GM12878 (cell line): Measurements from ENCODE around the gene THAP5. TPM values are rescaled to one million over a fixed set of nuclear protein-coding genes. Genes with fewer than 3 reads are reported as not detected.

Experiments
- ATAC-seq: fragments of 200-7000 bp; cut with Tn5 transposase; 3 replicates; pipeline ENCODE4 v1.9.1; 2020; ENCODE audit warnings: mild to moderate bottlenecking, moderate library complexity
- BruUV-seq: library from RNA; stranded (reverse); fragments of 400-500 nt; replicated peaks from 2 replicates; lab custom pipeline; 2021; lab: Mats Ljungman, UMichigan
- CTCF ChIA-PET: fragments of 300-600 bp; sonication (Branson Sonifier 250); formaldehyde crosslinking; extraction: SDS; loops from one replicate; lab custom pipeline; 2021; ENCODE audit warnings: inconsistent platforms; lab: Yijun Ruan, JAX
- POLR2A ChIA-PET: fragments of 350-600 bp; formaldehyde crosslinking; extraction: SDS; loops from one replicate; lab custom pipeline; 2021; ENCODE audit warnings: inconsistent platforms; lab: Charles Lee
- RAD21 ChIA-PET: fragments of 300-600 bp; sonication (Branson Sonifier 250); formaldehyde crosslinking; loops from one replicate; lab custom pipeline; 2023; ENCODE audit warnings: antibody characterized with exemption; ENCODE audit not compliant: unreplicated experiment; lab: Charles Lee
- SMC1A ChIA-PET: fragments of 300-600 bp; sonication (Branson Sonifier 250); formaldehyde crosslinking; loops from one replicate; lab custom pipeline; 2023; ENCODE audit not compliant: unreplicated experiment, uncharacterized antibody; lab: Charles Lee
- DNase-seq: peaks from one replicate; pipeline ENCODE4 v3.0.0-alpha.2; 2011; ENCODE audit warnings: low read depth, low spot score
- FAIRE-seq: peaks from 3 replicates; lab custom pipeline; 2011; peaks lifted over from hg19 to GRCh38; lab: Jason Lieb, UNC
- H2AFZ ChIP-seq: 2 replicates; pipeline ENCODE4 v1.6.0; 2011; ENCODE audit warnings: low read depth, low read length, control low read depth; ENCODE audit not compliant: control insufficient read depth
- H3K27ac ChIP-seq: 2 replicates; pipeline ENCODE4 v1.5.1; 2011; ENCODE audit warnings: control low read depth; ENCODE audit not compliant: control insufficient read depth, insufficient read depth
- H3K27me3 ChIP-seq, 2 experiments: replicated peaks in 1 of 2; 2 replicates each; pipeline versions ENCODE4 v1.6.0 to v1.6.1; 2011; ENCODE audit warnings: low read length in 1 of 2; ENCODE audit not compliant: control insufficient read depth in 2 of 2, insufficient read depth in 2 of 2
- H3K36me3 ChIP-seq, 2 experiments: 2 replicates each; pipeline ENCODE4 v1.5.1; 2011; ENCODE audit warnings: low read length in 1 of 2; ENCODE audit not compliant: control insufficient read depth in 2 of 2, insufficient read depth in 2 of 2
- H3K4me1 ChIP-seq: 2 replicates; pipeline ENCODE4 v1.6.1; 2011; ENCODE audit warnings: mild to moderate bottlenecking, low read length, moderate library complexity, mixed read lengths; ENCODE audit not compliant: control insufficient read depth, insufficient read depth
- H3K4me2 ChIP-seq: 2 replicates; pipeline ENCODE4 v1.6.0; 2011; ENCODE audit warnings: control low read depth; ENCODE audit not compliant: control insufficient read depth, insufficient read depth
- H3K4me3 ChIP-seq: fragments of 200-600 bp; sonication (generic); 2 replicates; pipeline ENCODE4 v1.5.1; 2016
- H3K79me2 ChIP-seq: 2 replicates; pipeline ENCODE4 v1.6.0; 2011; ENCODE audit warnings: low read length; ENCODE audit not compliant: control insufficient read depth, insufficient read depth
- H3K9ac ChIP-seq: 2 replicates; pipeline ENCODE4 v1.8.0; 2011; ENCODE audit warnings: low read length, control low read depth, mixed read lengths; ENCODE audit not compliant: control insufficient read depth, insufficient read depth
- H3K9me3 ChIP-seq: replicated peaks from 3 replicates; pipeline ENCODE4 v1.5.1; 2011; ENCODE audit warnings: mild to moderate bottlenecking, low read length; ENCODE audit not compliant: control insufficient read depth, insufficient read depth
- H4K20me1 ChIP-seq: 2 replicates; pipeline ENCODE4 v1.6.0; 2011; ENCODE audit not compliant: control insufficient read depth, insufficient read depth
- CBX5 ChIP-seq: sonication (generic); IDR thresholded peaks from 2 replicates; pipeline ENCODE4 v1.6.1; 2016; ENCODE audit warnings: low read depth, moderate library complexity, mild to moderate bottlenecking, inconsistent platforms
- CHD2 ChIP-seq: IDR thresholded peaks from 2 replicates; pipeline ENCODE4 v1.6.1; 2011; ENCODE audit warnings: low read depth, low read length, improper control_type of control experiment, borderline replicate concordance
- GABPA ChIP-seq: IDR thresholded peaks from 2 replicates; pipeline ENCODE4 v1.6.1; 2014; ENCODE audit warnings: antibody characterized with exemption, low read depth, mild to moderate bottlenecking, inconsistent platforms
- HDAC2 ChIP-seq: fragments of 200-600 bp; sonication (generic); IDR thresholded peaks from 2 replicates; pipeline ENCODE4 v1.6.1; 2017
- JUND ChIP-seq: IDR thresholded peaks from 2 replicates; pipeline ENCODE4 v1.6.1; 2012; ENCODE audit warnings: low read depth, mild to moderate bottlenecking, low read length, improper control_type of control experiment, moderate library complexity
- MYC ChIP-seq: IDR thresholded peaks from 2 replicates; pipeline ENCODE4 v1.6.1; 2011; ENCODE audit warnings: mild to moderate bottlenecking, low read length, moderate library complexity, inconsistent platforms; ENCODE audit not compliant: insufficient read depth, insufficient replicate concordance, insufficient read length, severe bottlenecking
- NR2C2 ChIP-seq: IDR thresholded peaks from 2 replicates; pipeline ENCODE4 v1.6.1; 2011; ENCODE audit warnings: borderline replicate concordance, low read depth; ENCODE audit not compliant: control insufficient read depth, insufficient read length
- PML ChIP-seq: IDR thresholded peaks from 2 replicates; pipeline ENCODE4 v1.6.1; 2012; ENCODE audit warnings: low read length, inconsistent platforms
- POLR2AphosphoS2 ChIP-seq: IDR thresholded peaks from 2 replicates; pipeline ENCODE4 v1.6.1; 2011; ENCODE audit warnings: low read depth, mild to moderate bottlenecking, low read length, improper control_type of control experiment, moderate library complexity
- RB1 ChIP-seq: fragments of 450-650 bp; formaldehyde crosslinking; IDR thresholded peaks from 2 replicates; pipeline ENCODE4 v1.6.1; 2017; ENCODE audit warnings: mild to moderate bottlenecking, borderline replicate concordance
- RELA ChIP-seq: fragments of 450-650 bp; IDR thresholded peaks from 2 replicates; pipeline ENCODE4 v1.8.0; 2014; ENCODE audit warnings: borderline replicate concordance; ENCODE audit not compliant: partially characterized antibody
- ZNF24 ChIP-seq: fragments of 450-650 bp; IDR thresholded peaks from 2 replicates; pipeline ENCODE4 v1.6.1; 2017; ENCODE audit warnings: antibody characterized with exemption, mild to moderate bottlenecking
- WGBS: methylation state at CpG from one replicate; pipeline ENCODE4 v1.1.6; 2016; ENCODE audit warnings: low lambda C conversion rate; ENCODE audit not compliant: insufficient replicate concordance, insufficient coverage; ENCODE audit errors: missing lambda C conversion rate; 5-methylcytosine and 5-hydroxymethylcytosine counted together
- in situ Hi-C: fragments of 300-500 bp; cut with MboI; formaldehyde crosslinking; loops from 9 replicates; pipeline ENCODE4 v1.14.3; 2018; ENCODE audit warnings: mixed read lengths
- intact Hi-C: fragments of 100-400 bp; cut with micrococcal nuclease; formaldehyde crosslinking; loops from one replicate; pipeline ENCODE4 v1.14.2; 2022; ENCODE audit not compliant: unreplicated experiment
- polyA plus RNA-seq, 11 experiments: library from polyadenylated mRNA; depleted of rRNA in 4 of 11; unstranded in 6 of 11; stranded (reverse) in 5 of 11; fragments of >200 nt; fragmentation: Nextera tagmentation in 4 of 11; fragmentation: Illumina TruSeq in 1 of 11; extraction: Ambion mirVana in 4 of 11; extraction: Trizol in 1 of 11; gene quantifications; 1 replicate in 1 of 11; 2 replicates in 10 of 11; pipeline versions ENCODE4 v1.2.1 to v1.2.3, GENCODE V29; 2011 to 2016; ENCODE audit warnings: inconsistent platforms in 2 of 11, missing spikeins in 2 of 11, low read depth in 1 of 11
- total RNA-seq, 4 experiments: library from RNA; depleted of rRNA in 3 of 4; stranded (reverse); fragments of >200 nt in 3 of 4; fragmentation: Illumina TruSeq in 1 of 4; extraction: Trizol in 1 of 4; gene quantifications; 2 replicates each; pipeline versions ENCODE4 v1.2.1 to v1.2.3, GENCODE V29; 2013 to 2021
- TF ChIP-seq, protein P1 (sequence below): IDR thresholded peaks from 2 replicates; pipeline ENCODE4 v1.6.1; 2011; ENCODE audit warnings: low read depth, low read length, improper control_type of control experiment, borderline replicate concordance

THAP5 gene
- total and polyA plus RNA-seq, 10 of the 15 experiments (the other 5 are each of a cell fraction or from before 2014, with no cell fraction given), result 13.0 to 47.7 (median 24.2) TPM

GRCh38 chr7:108596560-108596959 lies 27.1 kb upstream of the THAP5 start:
- H3K27ac ChIP-seq, result no peak overlapping the region
- in situ Hi-C loops, result no loop called here
- no peak for DNase-seq
- ATAC-seq, result no peak
- H3K9me3 ChIP-seq, result no peaks in the 10 kb centered on the region
- intact Hi-C loops, result no loop called here
- H3K36me3 ChIP-seq, result no peaks in the 10 kb centered on the region
- H3K4me3 ChIP-seq, result no peak overlapping the region
- H3K27me3 ChIP-seq, result peaks cover 0 to 2% of the 10 kb centered on the region in 2 experiments; a peak in 1 of 4 replicates
- BruUV-seq, result no TSS peak
- SMC1A ChIA-PET, result no interaction called here
- H3K4me2 ChIP-seq, result no peak overlapping the region
- H3K79me2 ChIP-seq, result no peaks in the 10 kb centered on the region
- H2AFZ ChIP-seq, result no peak overlapping the region
- H4K20me1 ChIP-seq, result no peaks in the 10 kb centered on the region
- no peak overlapping the region for H3K9ac ChIP-seq
- TF ChIP-seq CHD2 (no peak), RELA (no peak), PML (no peak), ZNF24 (no peak), GABPA (no peak), CBX5 (no peak), JUND (no peak), RB1 (no peak), HDAC2 (no peak), NR2C2 (no peak), POLR2AphosphoS2 (no peak), MYC (no peak)
- TF ChIP-seq, protein P1, sequence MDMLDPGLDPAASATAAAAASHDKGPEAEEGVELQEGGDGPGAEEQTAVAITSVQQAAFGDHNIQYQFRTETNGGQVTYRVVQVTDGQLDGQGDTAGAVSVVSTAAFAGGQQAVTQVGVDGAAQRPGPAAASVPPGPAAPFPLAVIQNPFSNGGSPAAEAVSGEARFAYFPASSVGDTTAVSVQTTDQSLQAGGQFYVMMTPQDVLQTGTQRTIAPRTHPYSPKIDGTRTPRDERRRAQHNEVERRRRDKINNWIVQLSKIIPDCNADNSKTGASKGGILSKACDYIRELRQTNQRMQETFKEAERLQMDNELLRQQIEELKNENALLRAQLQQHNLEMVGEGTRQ, result no peak
- 68% methylated on average over 4 of the region's 4 CpGs for WGBS
- CTCF ChIA-PET, result no interaction called here
- no peaks in the 10 kb centered on the region for H3K4me1 ChIP-seq
- FAIRE-seq, result no peak
- POLR2A ChIA-PET, result no interaction called here
- RAD21 ChIA-PET, result no interaction called here
